HepG2 (cell line): ENCODE results near the gene HP1BP3. TPM values are rescaled to one million over a fixed set of nuclear protein-coding genes. Genes with fewer than 3 reads are reported as not detected.

Experiments used
- ATAC-seq: fragments of 200-7000 bp; cut with Tn5 transposase; 3 replicates; pipeline ENCODE4 v1.9.1; 2020; ENCODE audit warnings: mild to moderate bottlenecking, moderate library complexity
- BruUV-seq: library from RNA; stranded (reverse); fragments of 400-500 nt; replicated peaks from 2 replicates; lab custom pipeline; 2021; lab: Mats Ljungman, UMichigan
- CTCF ChIA-PET: fragments of 300-600 bp; formaldehyde crosslinking; extraction: SDS; loops from one replicate; lab custom pipeline; 2021; ENCODE audit warnings: low total read pairs, inconsistent platforms, low intra/inter-chr PET ratio; lab: Yijun Ruan, JAX
- POLR2A ChIA-PET: fragments of 350-600 bp; sonication (Branson Sonifier 250); formaldehyde crosslinking; loops from one replicate; lab custom pipeline; 2020; ENCODE audit warnings: antibody characterized with exemption, inconsistent platforms; lab: Yijun Ruan, JAX
- DNase-seq: peaks from one replicate; pipeline ENCODE4 v3.0.0-alpha.2; 2015; ENCODE audit warnings: low spot score
- FAIRE-seq: peaks from 3 replicates; lab custom pipeline; 2011; peaks lifted over from hg19 to GRCh38; lab: Jason Lieb, UNC
- H2AFZ ChIP-seq: one replicate; pipeline ENCODE4 v1.6.1; 2011; ENCODE audit warnings: low read length, inconsistent platforms
- H3K27ac ChIP-seq: fragments of 300-600 bp; 3 replicates; pipeline ENCODE4 v1.8.0; 2011; ENCODE audit warnings: mixed run types, mild to moderate bottlenecking, mixed read lengths, low read length, inconsistent platforms; ENCODE audit not compliant: insufficient read depth; ENCODE audit errors: extremely low read length
- H3K27me3 ChIP-seq, 2 experiments: fragments of 200-600 bp in 1 of 2; 2 replicates in 1 of 2; 3 replicates in 1 of 2; pipeline versions ENCODE4 v1.6.0 to v1.8.0; 2011; ENCODE audit warnings: low read length in 2 of 2, mild to moderate bottlenecking in 2 of 2, moderate library complexity in 2 of 2, inconsistent platforms in 1 of 2; ENCODE audit not compliant: insufficient read depth in 2 of 2, control insufficient read depth in 1 of 2
- H3K36me3 ChIP-seq, 2 experiments: fragments of 200-600 bp in 1 of 2; replicated peaks in 1 of 2; 2 replicates in 1 of 2; 3 replicates in 1 of 2; pipeline versions ENCODE4 v1.5.1 to v1.8.0; 2011; ENCODE audit warnings: low read length in 2 of 2, inconsistent platforms in 1 of 2; ENCODE audit not compliant: insufficient read depth in 2 of 2, control insufficient read depth in 1 of 2
- H3K4me1 ChIP-seq: 2 replicates; pipeline ENCODE4 v1.5.1; 2012; ENCODE audit warnings: low read length, inconsistent platforms; ENCODE audit not compliant: insufficient read depth
- H3K4me2 ChIP-seq: 2 replicates; pipeline ENCODE4 v1.6.0; 2011; ENCODE audit warnings: low read depth, low read length, inconsistent platforms
- H3K4me3 ChIP-seq, 3 experiments: fragments of 200-600 bp in 1 of 3; sonication (generic), shearing (Covaris generic) in 1 of 3; replicated peaks in 1 of 3; 2 replicates each; pipeline ENCODE4 v1.5.1; 2011 to 2016; ENCODE audit warnings: low read length in 3 of 3, inconsistent platforms in 2 of 3, low read depth in 2 of 3, mild to moderate bottlenecking in 2 of 3, control low read depth in 1 of 3, mixed read lengths in 1 of 3; ENCODE audit not compliant: insufficient read depth in 1 of 3
- H3K79me2 ChIP-seq: one replicate; pipeline ENCODE4 v1.6.1; 2011; ENCODE audit warnings: low read length, inconsistent platforms; ENCODE audit not compliant: insufficient read depth
- H3K9ac ChIP-seq: 2 replicates; pipeline ENCODE4 v1.6.0; 2011; ENCODE audit warnings: mild to moderate bottlenecking, low read depth, low read length, inconsistent platforms; ENCODE audit not compliant: insufficient read depth
- H3K9me3 ChIP-seq: 2 replicates; pipeline ENCODE4 v1.5.1; 2012; ENCODE audit warnings: mild to moderate bottlenecking, low read length
- H4K20me1 ChIP-seq: 2 replicates; pipeline ENCODE4 v1.6.0; 2011; ENCODE audit warnings: inconsistent platforms, mild to moderate bottlenecking, low read length, moderate library complexity; ENCODE audit not compliant: insufficient read depth
- BRD4 ChIP-seq: sonication (generic); formaldehyde crosslinking; IDR thresholded peaks from 2 replicates; pipeline ENCODE4 v1.4.0; 2020; ENCODE audit warnings: missing genetic modification reagents
- EZH2 ChIP-seq: conservative IDR thresholded peaks from 2 replicates; pipeline ENCODE4 v1.6.1; 2012; ENCODE audit warnings: mild to moderate bottlenecking, low read depth, low read length, moderate library complexity
- FOXJ3 ChIP-seq: sonication (generic); formaldehyde crosslinking; IDR thresholded peaks from 2 replicates; pipeline ENCODE4 v1.4.0; 2020; ENCODE audit warnings: missing genetic modification reagents, mild to moderate bottlenecking, borderline replicate concordance
- HDAC6 ChIP-seq: fragments of 200-600 bp; sonication (generic); IDR thresholded peaks from 2 replicates; pipeline ENCODE4 v1.7.0; 2017; ENCODE audit warnings: mild to moderate bottlenecking, antibody characterized with exemption, low read length, low read depth
- MTF1 ChIP-seq: sonication (generic); formaldehyde crosslinking; IDR thresholded peaks from 2 replicates; pipeline ENCODE4 v1.5.0; 2020; ENCODE audit warnings: missing genetic modification reagents
- NBN ChIP-seq: fragments of 450-650 bp; conservative IDR thresholded peaks from 2 replicates; pipeline ENCODE4 v1.6.1; 2017
- NCOA1 ChIP-seq: sonication (generic); formaldehyde crosslinking; IDR thresholded peaks from 2 replicates; pipeline ENCODE4 v1.9.0; 2021; ENCODE audit warnings: missing genetic modification reagents
- NR3C1 ChIP-seq: sonication (generic); formaldehyde crosslinking; IDR thresholded peaks from 2 replicates; pipeline ENCODE4 v1.4.0; 2020; ENCODE audit warnings: missing genetic modification reagents
- POLR2AphosphoS5 ChIP-seq: IDR thresholded peaks from 2 replicates; pipeline ENCODE4 v1.6.1; 2012; ENCODE audit warnings: low read depth, low read length
- TEAD2 ChIP-seq: sonication (generic); formaldehyde crosslinking; IDR thresholded peaks from 2 replicates; pipeline ENCODE4 v1.9.0; 2021; ENCODE audit warnings: missing genetic modification reagents
- U2AF2 ChIP-seq: fragments of 200-400 bp; formaldehyde crosslinking; IDR thresholded peaks from 2 replicates; pipeline ENCODE4 v1.6.1; 2017; ENCODE audit warnings: low read depth, mild to moderate bottlenecking, low read length
- ZNF296 ChIP-seq: sonication (generic); formaldehyde crosslinking; conservative IDR thresholded peaks from 2 replicates; pipeline ENCODE4 v1.5.0; 2020; ENCODE audit warnings: mild to moderate bottlenecking, missing genetic modification reagents
- ZNF510 ChIP-seq: sonication (generic); formaldehyde crosslinking; IDR thresholded peaks from 2 replicates; pipeline ENCODE4 v1.4.0; 2020; ENCODE audit warnings: low read depth, mild to moderate bottlenecking, missing genetic modification reagents
- ZNF720 ChIP-seq: sonication (generic); formaldehyde crosslinking; IDR thresholded peaks from 2 replicates; pipeline ENCODE4 v1.4.0; 2020; ENCODE audit warnings: missing genetic modification reagents
- ZSCAN29 ChIP-seq: sonication (generic); formaldehyde crosslinking; conservative IDR thresholded peaks from 2 replicates; pipeline ENCODE4 v1.4.0; 2020; ENCODE audit warnings: mild to moderate bottlenecking, missing genetic modification reagents
- whole genome bisulfite sequencing: methylation state at CpG from one replicate; pipeline ENCODE4 v1.1.6; 2017; ENCODE audit warnings: low lambda C conversion rate; 5-methylcytosine and 5-hydroxymethylcytosine counted together
- in situ Hi-C: cut with HindIII; loops from 2 replicates; pipeline ENCODE4 v1.10.0; 2017; ENCODE audit warnings: low pct_unique_long_range_greater_than_20kb; ENCODE audit not compliant: extremely low pct_ligation_motif_present
- intact Hi-C: fragments of 100-400 bp; cut with micrococcal nuclease; formaldehyde crosslinking; loops from one replicate; pipeline ENCODE4 v1.10.0; 2022; ENCODE audit not compliant: unreplicated experiment
- polyA plus RNA-seq, 8 experiments: library from polyadenylated mRNA; depleted of rRNA in 3 of 8; stranded (reverse) in 7 of 8; unstranded in 1 of 8; fragments of >200 nt; fragmentation: Illumina TruSeq in 4 of 8; extraction: Trizol in 4 of 8; gene quantifications; 2 replicates each; pipeline versions ENCODE4 v1.2.1 to v1.2.3, GENCODE V29; 2011 to 2016; ENCODE audit warnings: low read depth in 4 of 8, missing spikeins in 1 of 8, mixed read lengths in 1 of 8; ENCODE audit not compliant: insufficient read depth in 1 of 8
- total RNA-seq, 5 experiments: library from RNA; depleted of rRNA; stranded (reverse); fragments of >200 nt; fragmentation: Illumina TruSeq; extraction: Trizol; gene quantifications; 2 replicates each; pipeline ENCODE4 v1.2.3, GENCODE V29; 2016; ENCODE audit warnings: low read depth in 1 of 5
- TF ChIP-seq, protein P1 (sequence below): sonication (generic); formaldehyde crosslinking; IDR thresholded peaks from 2 replicates; pipeline ENCODE4 v1.5.0; 2020; ENCODE audit warnings: missing genetic modification reagents
- TF ChIP-seq, protein P2 (sequence below): IDR thresholded peaks from 2 replicates; pipeline ENCODE4 v1.6.1; 2016
- TF ChIP-seq, protein P3 (sequence below): IDR thresholded peaks from 2 replicates; pipeline ENCODE4 v1.6.1; 2012; ENCODE audit warnings: low read length, improper control_type of control experiment

Gene HP1BP3
- total and polyA plus RNA-seq, 2 of the 13 experiments (the other 11 are each of a cell fraction or from before 2014, with no cell fraction given) = 98.5 to 137 TPM

DNA sequence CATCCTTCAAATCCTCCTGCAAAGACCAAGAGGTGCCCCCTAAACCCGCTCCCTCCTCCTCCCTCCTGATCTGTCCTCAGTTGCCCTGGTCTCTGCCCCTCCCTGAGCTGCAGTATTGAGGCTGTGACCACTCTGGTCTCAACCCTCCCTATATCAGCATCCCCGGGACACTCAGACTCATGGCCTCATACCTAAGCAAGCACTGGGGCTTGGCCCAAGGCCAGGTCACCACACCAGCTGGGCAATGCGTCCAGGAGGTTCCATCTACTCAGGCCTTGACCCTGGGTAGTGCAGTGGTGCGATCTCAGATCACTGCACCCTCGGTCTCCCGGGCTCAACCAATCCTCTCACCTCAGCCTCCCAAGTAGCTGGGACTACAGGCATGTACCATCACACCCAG, 79.0 kb downstream of the HP1BP3 start:
- H3K79me2 ChIP-seq = no peaks in the 10 kb centered on the region
- intact Hi-C loops = no loop called here
- ChIA-PET POLR2A (interaction anchor here (1.3 to 1.8 kb wide), 2 partner anchors 78 to 407 kb away, joined by 3 to 7 read pairs; no protein-coding TSS in a partner anchor), CTCF (no interaction called here)
- BruUV-seq = no TSS peak
- H3K36me3 ChIP-seq = no peaks in the 10 kb centered on the region
- no peak overlapping the region for H3K4me2 ChIP-seq
- no peaks in the 10 kb centered on the region for H4K20me1 ChIP-seq
- TF ChIP-seq U2AF2 (no peak), FOXJ3 (CRISPR knock-in tag) (no peak), EZH2 (no peak), ZSCAN29 (no peak), BRD4 (CRISPR knock-in tag) (no peak), ZNF720 (no peak), NCOA1 (no peak), TEAD2 (CRISPR knock-in tag) (no peak), NR3C1 (no peak), NBN (no peak), POLR2AphosphoS5 (no peak), MTF1 (CRISPR knock-in tag) (no peak), ZNF510 (no peak), ZNF296 (CRISPR knock-in tag) (no peak), HDAC6 (no peak)
- TF ChIP-seq, protein P1, sequence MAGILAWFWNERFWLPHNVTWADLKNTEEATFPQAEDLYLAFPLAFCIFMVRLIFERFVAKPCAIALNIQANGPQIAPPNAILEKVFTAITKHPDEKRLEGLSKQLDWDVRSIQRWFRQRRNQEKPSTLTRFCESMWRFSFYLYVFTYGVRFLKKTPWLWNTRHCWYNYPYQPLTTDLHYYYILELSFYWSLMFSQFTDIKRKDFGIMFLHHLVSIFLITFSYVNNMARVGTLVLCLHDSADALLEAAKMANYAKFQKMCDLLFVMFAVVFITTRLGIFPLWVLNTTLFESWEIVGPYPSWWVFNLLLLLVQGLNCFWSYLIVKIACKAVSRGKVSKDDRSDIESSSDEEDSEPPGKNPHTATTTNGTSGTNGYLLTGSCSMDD = no peak
- TF ChIP-seq, protein P2, sequence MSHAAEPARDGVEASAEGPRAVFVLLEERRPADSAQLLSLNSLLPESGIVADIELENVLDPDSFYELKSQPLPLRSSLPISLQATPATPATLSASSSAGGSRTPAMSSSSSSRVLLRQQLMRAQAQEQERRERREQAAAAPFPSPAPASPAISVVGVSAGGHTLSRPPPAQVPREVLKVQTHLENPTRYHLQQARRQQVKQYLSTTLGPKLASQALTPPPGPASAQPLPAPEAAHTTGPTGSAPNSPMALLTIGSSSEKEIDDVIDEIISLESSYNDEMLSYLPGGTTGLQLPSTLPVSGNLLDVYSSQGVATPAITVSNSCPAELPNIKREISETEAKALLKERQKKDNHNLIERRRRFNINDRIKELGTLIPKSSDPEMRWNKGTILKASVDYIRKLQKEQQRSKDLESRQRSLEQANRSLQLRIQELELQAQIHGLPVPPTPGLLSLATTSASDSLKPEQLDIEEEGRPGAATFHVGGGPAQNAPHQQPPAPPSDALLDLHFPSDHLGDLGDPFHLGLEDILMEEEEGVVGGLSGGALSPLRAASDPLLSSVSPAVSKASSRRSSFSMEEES (CRISPR knock-in tag) = no peak
- TF ChIP-seq, protein P3, sequence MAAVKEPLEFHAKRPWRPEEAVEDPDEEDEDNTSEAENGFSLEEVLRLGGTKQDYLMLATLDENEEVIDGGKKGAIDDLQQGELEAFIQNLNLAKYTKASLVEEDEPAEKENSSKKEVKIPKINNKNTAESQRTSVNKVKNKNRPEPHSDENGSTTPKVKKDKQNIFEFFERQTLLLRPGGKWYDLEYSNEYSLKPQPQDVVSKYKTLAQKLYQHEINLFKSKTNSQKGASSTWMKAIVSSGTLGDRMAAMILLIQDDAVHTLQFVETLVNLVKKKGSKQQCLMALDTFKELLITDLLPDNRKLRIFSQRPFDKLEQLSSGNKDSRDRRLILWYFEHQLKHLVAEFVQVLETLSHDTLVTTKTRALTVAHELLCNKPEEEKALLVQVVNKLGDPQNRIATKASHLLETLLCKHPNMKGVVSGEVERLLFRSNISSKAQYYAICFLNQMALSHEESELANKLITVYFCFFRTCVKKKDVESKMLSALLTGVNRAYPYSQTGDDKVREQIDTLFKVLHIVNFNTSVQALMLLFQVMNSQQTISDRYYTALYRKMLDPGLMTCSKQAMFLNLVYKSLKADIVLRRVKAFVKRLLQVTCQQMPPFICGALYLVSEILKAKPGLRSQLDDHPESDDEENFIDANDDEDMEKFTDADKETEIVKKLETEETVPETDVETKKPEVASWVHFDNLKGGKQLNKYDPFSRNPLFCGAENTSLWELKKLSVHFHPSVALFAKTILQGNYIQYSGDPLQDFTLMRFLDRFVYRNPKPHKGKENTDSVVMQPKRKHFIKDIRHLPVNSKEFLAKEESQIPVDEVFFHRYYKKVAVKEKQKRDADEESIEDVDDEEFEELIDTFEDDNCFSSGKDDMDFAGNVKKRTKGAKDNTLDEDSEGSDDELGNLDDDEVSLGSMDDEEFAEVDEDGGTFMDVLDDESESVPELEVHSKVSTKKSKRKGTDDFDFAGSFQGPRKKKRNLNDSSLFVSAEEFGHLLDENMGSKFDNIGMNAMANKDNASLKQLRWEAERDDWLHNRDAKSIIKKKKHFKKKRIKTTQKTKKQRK = no peak
- no peak for FAIRE-seq
- 0 out of 5 replicates have a peak, but pooled peaks cover 0 to 3% of the 10 kb centered on the region in 2 experiments for H3K27me3 ChIP-seq
- no peak for DNase-seq
- H3K4me1 ChIP-seq = peaks cover 19% of the 10 kb centered on the region
- no peaks in the 10 kb centered on the region for H3K9me3 ChIP-seq
- in situ Hi-C loops = no loop called here
- 14% methylated on average over 4 of the region's 6 CpGs for WGBS
- no peak overlapping the region for H2AFZ ChIP-seq
- H3K9ac ChIP-seq = no peak overlapping the region
- ATAC-seq = no peak
- no peak overlapping the region for H3K4me3 ChIP-seq
- no peak overlapping the region for H3K27ac ChIP-seq
